SK-N-SH treated with all-trans-retinoic acid at 6 μM for 48 hours (cell line): ENCODE measurements around the gene DRP2.

Experiments used
- ESRRG ChIP-seq: fragments of 250-450 bp; sonication (Bioruptor Pico); IDR thresholded peaks from 2 replicates; pipeline ENCODE4 v1.6.1; 2021; ENCODE audit warnings: mild to moderate bottlenecking
- OSR1 ChIP-seq: fragments of 250-450 bp; sonication (Bioruptor Pico); IDR thresholded peaks from 2 replicates; pipeline ENCODE4 v1.8.0; 2022; ENCODE audit warnings: moderate library complexity, mild to moderate bottlenecking, inconsistent platforms
- RARB ChIP-seq: fragments of 250-450 bp; sonication (Bioruptor Pico); IDR thresholded peaks from 2 replicates; pipeline ENCODE4 v1.8.0; 2021; ENCODE audit warnings: mild to moderate bottlenecking, moderate library complexity
- ZFP3 ChIP-seq: fragments of 250-450 bp; sonication (Bioruptor Pico); IDR thresholded peaks from 2 replicates; pipeline ENCODE4 v1.5.0; 2020; ENCODE audit warnings: mild to moderate bottlenecking, moderate library complexity
- ZFP30 ChIP-seq: fragments of 450-650 bp; formaldehyde crosslinking; IDR thresholded peaks from 2 replicates; pipeline ENCODE4 v1.5.0; 2022; ENCODE audit warnings: mild to moderate bottlenecking, moderate library complexity
- TF ChIP-seq, protein P1 (sequence below): fragments of 250-450 bp; sonication (Bioruptor Pico); IDR thresholded peaks from 2 replicates; pipeline ENCODE4 v1.8.0; 2021; ENCODE audit warnings: low read depth, mild to moderate bottlenecking, moderate library complexity, borderline replicate concordance
- TF ChIP-seq, protein P2 (sequence below): fragments of 250-450 bp; sonication (Bioruptor Pico); IDR thresholded peaks from 2 replicates; pipeline ENCODE4 v1.8.0; 2020; ENCODE audit warnings: mild to moderate bottlenecking, moderate library complexity, borderline replicate concordance
- TF ChIP-seq, protein P3 (sequence below): fragments of 250-450 bp; sonication (Bioruptor Pico); IDR thresholded peaks from 2 replicates; pipeline ENCODE4 v1.5.0; 2020; ENCODE audit warnings: mild to moderate bottlenecking, moderate library complexity
- TF ChIP-seq, protein P4 (sequence below): fragments of 250-450 bp; sonication (Bioruptor Pico); IDR thresholded peaks from 2 replicates; pipeline ENCODE4 v1.5.1; 2021; ENCODE audit warnings: mild to moderate bottlenecking, moderate library complexity

DNA sequence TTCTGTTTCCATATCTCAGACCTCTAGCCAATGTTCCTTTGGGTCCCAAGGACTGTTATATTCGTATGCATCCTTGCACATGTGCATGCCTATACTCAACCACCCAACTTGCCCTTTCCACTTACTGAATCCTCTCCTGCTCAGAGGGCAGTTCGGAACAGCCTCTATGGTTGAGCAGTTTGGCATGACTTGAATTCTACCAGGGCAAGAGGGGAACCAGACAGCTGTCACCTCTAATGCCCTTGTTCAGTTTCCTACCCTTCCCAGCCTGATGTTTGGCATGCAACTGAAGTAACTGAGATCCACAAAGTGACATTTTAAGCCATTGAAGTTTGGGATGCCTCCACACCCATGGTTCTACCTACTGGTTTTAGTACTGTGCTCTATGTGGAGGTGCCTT lies 17.5 kb downstream of the DRP2 start:
- TF ChIP-seq OSR1 (CRISPR knock-in tag) (no peak), RARB (no peak), ZFP30 (CRISPR knock-in tag) (no peak), ZFP3 (CRISPR knock-in tag) (no peak), ESRRG (no peak)
- TF ChIP-seq, protein P1, sequence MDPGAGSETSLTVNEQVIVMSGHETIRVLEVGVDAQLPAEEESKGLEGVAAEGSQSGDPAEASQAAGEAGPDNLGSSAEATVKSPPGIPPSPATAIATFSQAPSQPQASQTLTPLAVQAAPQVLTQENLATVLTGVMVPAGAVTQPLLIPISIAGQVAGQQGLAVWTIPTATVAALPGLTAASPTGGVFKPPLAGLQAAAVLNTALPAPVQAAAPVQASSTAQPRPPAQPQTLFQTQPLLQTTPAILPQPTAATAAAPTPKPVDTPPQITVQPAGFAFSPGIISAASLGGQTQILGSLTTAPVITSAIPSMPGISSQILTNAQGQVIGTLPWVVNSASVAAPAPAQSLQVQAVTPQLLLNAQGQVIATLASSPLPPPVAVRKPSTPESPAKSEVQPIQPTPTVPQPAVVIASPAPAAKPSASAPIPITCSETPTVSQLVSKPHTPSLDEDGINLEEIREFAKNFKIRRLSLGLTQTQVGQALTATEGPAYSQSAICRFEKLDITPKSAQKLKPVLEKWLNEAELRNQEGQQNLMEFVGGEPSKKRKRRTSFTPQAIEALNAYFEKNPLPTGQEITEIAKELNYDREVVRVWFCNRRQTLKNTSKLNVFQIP (CRISPR knock-in tag): no peak
- TF ChIP-seq, protein P2, sequence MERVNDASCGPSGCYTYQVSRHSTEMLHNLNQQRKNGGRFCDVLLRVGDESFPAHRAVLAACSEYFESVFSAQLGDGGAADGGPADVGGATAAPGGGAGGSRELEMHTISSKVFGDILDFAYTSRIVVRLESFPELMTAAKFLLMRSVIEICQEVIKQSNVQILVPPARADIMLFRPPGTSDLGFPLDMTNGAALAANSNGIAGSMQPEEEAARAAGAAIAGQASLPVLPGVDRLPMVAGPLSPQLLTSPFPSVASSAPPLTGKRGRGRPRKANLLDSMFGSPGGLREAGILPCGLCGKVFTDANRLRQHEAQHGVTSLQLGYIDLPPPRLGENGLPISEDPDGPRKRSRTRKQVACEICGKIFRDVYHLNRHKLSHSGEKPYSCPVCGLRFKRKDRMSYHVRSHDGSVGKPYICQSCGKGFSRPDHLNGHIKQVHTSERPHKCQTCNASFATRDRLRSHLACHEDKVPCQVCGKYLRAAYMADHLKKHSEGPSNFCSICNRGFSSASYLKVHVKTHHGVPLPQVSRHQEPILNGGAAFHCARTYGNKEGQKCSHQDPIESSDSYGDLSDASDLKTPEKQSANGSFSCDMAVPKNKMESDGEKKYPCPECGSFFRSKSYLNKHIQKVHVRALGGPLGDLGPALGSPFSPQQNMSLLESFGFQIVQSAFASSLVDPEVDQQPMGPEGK: no peak
- TF ChIP-seq, protein P3, sequence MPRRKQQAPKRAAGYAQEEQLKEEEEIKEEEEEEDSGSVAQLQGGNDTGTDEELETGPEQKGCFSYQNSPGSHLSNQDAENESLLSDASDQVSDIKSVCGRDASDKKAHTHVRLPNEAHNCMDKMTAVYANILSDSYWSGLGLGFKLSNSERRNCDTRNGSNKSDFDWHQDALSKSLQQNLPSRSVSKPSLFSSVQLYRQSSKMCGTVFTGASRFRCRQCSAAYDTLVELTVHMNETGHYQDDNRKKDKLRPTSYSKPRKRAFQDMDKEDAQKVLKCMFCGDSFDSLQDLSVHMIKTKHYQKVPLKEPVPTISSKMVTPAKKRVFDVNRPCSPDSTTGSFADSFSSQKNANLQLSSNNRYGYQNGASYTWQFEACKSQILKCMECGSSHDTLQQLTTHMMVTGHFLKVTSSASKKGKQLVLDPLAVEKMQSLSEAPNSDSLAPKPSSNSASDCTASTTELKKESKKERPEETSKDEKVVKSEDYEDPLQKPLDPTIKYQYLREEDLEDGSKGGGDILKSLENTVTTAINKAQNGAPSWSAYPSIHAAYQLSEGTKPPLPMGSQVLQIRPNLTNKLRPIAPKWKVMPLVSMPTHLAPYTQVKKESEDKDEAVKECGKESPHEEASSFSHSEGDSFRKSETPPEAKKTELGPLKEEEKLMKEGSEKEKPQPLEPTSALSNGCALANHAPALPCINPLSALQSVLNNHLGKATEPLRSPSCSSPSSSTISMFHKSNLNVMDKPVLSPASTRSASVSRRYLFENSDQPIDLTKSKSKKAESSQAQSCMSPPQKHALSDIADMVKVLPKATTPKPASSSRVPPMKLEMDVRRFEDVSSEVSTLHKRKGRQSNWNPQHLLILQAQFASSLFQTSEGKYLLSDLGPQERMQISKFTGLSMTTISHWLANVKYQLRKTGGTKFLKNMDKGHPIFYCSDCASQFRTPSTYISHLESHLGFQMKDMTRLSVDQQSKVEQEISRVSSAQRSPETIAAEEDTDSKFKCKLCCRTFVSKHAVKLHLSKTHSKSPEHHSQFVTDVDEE (CRISPR knock-in tag): no peak
- TF ChIP-seq, protein P4, sequence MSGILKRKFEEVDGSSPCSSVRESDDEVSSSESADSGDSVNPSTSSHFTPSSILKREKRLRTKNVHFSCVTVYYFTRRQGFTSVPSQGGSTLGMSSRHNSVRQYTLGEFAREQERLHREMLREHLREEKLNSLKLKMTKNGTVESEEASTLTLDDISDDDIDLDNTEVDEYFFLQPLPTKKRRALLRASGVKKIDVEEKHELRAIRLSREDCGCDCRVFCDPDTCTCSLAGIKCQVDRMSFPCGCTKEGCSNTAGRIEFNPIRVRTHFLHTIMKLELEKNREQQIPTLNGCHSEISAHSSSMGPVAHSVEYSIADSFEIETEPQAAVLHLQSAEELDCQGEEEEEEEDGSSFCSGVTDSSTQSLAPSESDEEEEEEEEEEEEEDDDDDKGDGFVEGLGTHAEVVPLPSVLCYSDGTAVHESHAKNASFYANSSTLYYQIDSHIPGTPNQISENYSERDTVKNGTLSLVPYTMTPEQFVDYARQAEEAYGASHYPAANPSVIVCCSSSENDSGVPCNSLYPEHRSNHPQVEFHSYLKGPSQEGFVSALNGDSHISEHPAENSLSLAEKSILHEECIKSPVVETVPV (CRISPR knock-in tag): no peak
